Measurements from ENCODE around the gene RMDN2.
A peak's percentile ranks its signal among the peaks of the same experiment; 100 is the strongest.
"Not testable (repeated sequence)": the region's sequence is repeated elsewhere in the genome, so short reads cannot be mapped to it uniquely, and the experiment has no call there.

Gene RMDN2

DNA sequence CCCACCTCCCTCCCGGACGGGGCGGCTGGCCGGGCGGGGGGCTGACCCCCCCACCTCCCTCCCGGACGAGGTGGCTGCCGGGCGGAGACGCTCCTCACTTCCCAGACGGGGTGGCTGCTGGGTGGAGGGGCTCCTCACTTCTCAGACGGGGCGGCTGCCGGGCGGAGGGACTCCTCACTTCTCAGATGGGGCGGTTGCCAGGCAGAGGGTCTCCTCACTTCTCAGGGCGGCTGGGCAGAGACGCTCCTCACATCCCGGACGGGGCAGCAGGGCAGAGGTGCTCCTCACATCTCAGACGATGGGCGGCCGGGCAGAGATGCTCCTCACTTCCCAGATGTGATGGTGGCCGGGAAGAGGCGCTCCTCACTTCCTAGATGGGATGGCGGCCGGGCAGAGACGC is 7.8 kb downstream of the RMDN2 start:
- not testable (repeated sequence) for DNase-seq (ENCODE audit: low read depth)

DNA sequence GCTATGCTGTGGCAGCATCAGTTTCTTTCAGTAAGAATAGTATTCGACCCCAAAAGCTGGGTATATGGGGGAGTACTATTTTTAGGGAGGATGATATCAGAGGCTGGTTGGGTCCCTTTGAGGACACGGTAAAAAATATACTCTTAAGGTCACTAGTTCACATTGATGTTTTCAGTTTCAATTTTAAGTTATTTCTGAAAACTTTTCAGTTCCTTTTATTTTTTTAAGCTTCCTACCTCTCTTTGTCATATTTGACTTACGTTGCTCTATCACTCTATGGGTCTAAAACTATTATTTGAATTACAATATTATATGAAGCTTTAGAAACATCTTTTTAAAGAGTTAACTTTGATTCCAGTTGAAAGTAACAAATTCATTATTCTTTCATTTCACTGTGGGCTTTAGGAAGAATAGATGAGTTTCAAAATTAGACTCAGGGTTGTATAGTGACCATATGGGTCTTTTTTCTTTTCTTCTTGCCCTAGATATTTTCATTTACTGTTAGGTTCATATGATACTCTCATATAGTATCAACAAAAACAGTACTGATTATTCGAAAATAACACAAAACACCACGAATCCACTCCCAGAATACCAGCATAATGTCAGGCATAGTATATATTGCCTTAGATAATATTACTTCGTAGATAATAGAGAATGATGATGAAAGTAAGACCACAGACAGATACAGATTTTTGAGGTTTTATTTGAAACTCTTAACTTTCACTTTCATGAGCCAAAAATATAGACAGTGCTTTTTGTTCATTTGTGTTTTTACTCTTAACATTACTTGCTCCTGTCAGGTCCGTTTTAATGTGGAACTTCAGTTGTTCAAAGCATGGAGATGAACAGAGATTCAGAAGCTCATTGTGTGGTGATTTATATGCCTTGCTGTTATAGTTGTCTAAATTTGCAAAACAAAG is 9.8 kb downstream of the RMDN2 start:
- no peak for DNase-seq (ENCODE audit: low read depth)

DNA sequence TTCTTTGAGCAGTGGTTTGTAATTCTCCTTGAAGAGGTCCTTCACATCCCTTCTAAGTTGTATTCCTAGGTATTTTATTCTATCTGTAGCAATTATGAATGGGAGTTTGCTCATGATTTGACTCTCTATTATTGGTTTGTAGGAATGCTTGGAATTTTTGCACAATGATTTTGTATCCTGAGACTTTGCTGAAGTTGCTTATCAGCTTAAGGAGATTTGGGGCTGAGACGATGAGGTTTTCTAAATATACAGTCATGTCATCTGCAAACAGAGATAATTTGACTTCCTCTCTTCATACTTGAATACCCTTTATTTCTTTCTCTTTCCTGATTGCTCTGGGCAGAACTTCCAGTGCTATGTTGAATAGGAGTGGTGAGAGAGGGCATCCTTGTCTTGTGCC is 12.5 kb downstream of the RMDN2 start:
- DNase-seq (ENCODE audit: low read depth), result not testable (repeated sequence)

DNA sequence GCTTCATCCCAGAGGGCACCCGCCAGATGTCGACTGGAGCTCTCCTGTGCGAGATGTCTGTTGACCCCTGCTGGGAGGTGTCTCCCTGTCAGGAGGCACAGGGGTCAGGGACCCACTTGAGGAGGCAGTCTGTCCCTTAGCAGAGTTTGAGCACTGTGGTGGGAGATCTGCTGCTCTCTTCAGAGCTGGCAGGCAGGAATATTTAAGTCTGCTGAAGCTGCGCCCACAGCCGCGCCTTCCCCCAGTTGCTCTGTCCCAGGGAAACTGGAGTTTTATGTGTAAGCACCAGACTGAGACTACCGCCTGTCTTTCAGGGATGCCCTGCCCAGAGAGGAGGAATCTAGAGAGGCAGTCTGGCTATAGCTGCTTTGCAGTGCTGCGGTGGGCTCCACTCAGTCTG is 16.2 kb downstream of the RMDN2 start:
- not testable (repeated sequence) for DNase-seq (ENCODE audit: low read depth)

DNA sequence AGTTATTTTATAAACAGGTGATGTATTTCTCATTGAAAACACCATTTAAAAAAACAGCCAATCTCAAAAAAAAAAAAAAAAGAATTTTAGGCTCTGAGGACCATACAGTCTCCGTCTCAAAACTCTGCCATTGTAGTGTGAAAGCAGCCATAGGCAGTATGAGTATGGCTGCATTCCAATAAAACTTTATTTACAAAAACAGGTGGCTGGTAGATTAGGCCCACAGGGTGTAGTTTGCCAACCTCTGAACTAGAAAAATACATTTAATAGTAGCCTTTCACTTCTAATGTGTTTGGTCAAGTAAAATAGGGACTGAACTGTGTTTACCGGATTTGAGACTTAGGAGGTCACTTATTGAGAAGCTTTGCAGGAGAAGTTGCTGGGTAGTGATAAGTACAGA is 19.2 kb downstream of the RMDN2 start:
- no peak for DNase-seq (ENCODE audit: low read depth)

DNA sequence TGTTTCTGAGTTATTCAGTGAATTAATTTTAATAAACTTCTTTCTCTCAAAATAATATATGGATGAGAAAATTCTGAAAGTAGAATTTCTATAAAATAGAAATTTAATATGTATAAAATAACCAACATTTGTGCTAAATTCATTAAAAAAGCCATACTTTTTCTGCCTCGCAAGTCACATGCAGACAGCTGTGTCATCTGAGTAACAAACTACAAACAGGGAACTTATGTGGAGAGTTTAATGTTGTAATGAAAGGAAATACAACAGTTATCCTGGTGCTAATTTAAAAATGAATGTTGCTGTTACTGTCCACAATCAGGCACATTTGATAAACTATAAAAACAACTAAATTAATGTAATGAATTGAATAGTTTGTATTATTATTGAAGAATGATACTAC is 22.2 kb downstream of the RMDN2 start:
- no peak for DNase-seq (ENCODE audit: low read depth)

DNA sequence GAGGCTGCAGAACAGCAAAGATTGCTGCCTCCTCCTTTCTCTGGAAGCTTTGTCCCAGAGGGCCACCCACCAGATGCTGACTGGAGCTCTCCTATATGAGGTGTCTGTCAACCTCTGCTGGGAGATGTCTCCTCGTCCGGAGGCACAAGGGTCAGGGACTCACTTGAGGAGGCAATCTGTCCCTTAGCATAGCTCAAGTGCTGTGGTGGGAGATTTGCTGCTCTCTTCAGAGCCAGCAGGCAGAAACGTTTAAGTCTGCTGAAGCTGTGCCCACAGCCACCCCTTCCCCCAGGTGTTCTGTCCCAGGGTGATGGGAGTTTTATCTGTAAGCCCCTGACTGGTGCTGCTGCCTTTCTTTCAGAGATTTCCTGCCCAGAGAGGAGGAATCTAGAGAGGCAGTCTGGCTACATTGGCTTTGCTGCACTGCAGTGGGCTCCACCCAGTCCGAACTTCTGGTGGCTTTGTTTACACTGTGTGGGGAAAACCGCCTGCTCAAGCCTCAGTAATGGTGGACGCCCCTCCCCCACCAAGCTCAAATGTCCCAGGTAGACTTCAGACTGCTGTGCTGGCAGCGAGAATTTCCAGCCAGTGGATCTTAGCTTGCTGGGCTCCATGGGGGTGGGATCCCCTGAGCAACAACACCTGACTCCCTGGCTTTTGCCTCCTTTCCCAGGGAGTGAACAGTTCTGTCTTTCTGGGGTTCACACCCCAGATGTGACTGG is 37.1 kb downstream of the RMDN2 start:
- not testable (repeated sequence) for DNase-seq (ENCODE audit: low read depth)

DNA sequence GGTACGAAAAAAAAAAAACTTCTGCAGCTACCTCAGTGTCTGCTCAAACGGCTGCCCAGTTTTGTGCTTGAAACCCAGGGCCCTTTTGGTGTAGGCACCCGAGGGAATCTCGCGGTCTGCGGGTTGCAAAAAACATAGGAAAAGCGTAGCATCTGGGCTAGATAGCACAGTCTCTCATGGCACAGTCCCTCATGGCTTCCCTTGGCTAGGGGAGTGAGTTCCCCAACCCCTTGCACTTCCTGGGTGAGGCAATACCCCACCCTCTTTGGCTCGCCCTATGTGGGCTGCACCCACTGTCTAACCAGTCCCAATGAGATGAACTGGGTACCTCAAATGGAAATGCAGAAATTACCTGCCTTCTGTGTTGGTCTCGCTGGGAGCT is 37.6 kb downstream of the RMDN2 start:
- not testable (repeated sequence) for DNase-seq (ENCODE audit: low read depth)

DNA sequence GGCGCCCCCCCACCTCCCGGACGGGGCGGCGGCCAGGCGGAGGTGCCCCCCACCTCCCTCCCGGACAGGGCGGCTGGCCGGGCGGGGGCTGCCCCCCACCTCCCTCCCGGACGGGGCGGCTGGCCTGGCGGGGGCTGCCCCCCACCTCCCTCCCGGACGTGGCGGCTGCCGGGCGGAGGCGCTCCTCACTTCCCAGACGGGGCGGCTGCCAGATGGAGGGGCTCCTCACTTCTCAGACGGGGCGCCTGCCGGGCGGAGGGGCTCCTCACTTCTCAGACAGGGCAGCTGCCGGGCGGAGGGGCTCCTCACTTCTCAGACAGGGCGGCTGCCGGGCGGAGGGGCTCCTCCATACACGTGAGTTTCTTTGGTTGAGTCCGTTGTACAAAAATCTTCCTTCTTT is 38.8 kb downstream of the RMDN2 start:
- not testable (repeated sequence) for DNase-seq (ENCODE audit: low read depth)

DNA sequence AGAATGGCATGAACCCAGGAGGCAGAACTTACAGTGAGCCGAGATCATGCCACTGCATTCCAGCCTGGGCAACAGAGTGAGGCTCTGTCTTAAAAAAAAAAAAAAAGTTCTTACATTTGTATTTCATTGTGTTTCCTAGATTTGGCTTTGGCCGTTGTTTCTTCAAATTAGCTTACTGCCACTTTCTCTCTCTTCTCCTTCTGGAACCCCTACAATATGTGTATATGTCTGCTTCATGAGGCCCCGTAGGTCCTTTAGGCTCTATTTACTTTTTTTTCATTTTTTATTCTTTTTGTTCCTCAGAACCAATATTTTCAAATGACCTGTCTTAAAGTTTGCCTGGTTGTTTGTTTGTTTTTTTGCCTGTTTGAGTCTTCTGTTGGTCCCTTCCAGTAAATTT is 41.2 kb downstream of the RMDN2 start:
- no peak for DNase-seq (ENCODE audit: low read depth)

DNA sequence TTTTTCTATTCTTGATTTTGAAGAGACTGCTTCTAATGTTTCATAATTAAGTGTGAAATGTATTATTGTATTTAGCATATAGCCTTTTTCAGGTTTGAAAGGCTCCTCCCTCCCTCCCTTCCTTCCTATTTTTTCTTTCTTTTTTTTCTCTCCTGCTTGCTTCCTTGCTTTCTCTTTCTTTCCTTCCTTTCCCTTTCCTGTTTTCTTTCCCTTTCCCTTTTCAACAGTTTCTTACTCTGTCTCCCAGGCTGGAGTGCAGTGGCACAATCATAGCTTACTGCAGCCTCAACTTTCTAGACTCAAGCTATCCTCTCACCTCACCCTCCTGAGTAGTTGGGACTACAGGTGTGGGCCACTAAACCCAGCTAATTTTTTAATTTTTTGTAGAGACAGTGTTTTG is 44.6 kb downstream of the RMDN2 start:
- DNase-seq (ENCODE audit: low read depth), result no peak

DNA sequence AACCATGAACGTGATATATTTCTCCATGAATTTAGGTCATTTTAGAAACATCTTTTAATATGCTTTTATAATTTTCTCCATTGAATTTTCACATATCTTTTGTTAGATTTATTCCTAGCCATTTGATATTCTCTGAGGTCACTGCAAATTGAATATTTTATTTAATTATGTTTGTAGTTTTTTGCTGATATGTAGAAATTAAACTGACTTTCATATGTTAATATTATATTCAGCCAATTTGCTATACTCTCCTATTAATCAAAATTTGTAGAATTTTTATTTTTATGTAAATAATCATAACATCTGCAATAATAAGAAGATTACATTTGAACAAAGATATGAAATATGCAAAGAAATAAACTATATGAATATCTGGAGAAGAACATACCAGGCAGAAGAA is 46.9 kb downstream of the RMDN2 start:
- DNase-seq (ENCODE audit: low read depth), result no peak

DNA sequence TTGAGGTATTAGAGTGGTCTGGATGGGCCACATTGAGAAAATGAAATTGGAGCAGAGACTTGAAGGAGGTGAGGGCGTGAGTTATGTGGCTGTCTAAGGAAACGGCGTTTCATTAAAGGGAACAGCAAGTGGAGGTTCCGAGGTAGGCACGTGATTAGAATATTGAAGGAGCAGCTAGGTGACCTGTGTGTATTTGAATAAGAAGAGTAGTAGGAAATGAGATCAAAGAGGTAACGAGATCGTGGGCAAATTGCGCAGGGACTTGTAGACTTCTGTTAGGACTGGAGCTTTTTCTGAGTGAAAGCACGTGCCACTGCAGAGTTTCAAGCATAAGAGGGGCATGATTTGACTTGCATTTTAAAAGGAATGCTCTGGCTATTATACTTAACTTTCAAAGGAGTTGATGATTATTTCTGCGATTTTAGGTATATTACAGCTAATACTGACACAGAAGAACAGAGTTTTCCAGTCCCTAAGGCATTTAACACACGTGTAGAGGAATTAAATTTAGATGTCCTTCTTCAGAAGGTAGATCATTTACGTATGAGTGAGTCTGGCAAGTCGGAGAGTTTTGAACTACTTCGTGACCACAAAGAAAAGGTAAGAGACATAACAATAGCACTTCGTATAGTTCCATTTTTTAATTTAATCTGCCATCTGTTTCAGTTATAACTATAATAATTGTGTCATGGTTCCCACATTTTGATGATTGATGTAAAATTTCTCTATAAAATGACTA is 48.7 kb downstream of the RMDN2 start:
- no peak for DNase-seq (ENCODE audit: low read depth)

DNA sequence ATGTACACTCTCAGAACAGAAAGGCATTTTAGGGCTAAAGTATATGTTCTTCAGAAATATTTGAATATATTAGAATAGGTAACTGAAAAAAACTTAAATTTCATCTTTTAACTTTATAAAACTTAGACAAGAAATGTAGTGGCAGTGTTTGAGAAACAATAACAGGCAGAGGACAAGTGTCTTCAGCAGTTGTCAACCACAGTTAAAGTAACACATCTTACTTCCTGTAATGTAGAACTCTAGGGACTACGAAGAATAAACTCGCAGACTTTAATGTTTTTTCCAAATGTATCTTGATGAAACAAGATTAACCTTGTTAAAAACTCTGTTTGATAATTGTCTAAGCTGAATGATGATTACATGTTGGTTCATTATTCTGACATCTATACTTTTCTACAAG is 50.7 kb downstream of the RMDN2 start:
- no peak for DNase-seq (ENCODE audit: low read depth)

DNA sequence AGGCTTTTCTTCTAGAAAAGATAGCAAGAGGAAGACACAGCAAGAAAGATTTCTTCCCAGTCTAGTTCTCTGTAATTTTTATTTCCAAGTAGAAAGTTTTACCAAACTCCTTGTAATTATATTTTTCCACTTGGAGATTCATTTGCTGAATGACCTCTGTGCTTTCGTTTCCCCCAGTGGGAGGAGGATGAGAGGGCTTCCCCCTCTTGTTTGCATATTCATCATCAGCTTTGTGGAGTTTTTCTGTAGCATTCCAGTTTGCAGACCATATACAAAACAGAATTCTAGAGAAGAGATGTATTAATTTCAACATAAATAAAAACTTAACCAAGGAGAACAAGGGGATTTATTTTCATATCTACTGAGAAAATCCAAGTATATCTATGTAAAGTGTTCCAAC is 51.3 kb downstream of the RMDN2 start:
- DNase-seq (ENCODE audit: low read depth), result no peak

DNA sequence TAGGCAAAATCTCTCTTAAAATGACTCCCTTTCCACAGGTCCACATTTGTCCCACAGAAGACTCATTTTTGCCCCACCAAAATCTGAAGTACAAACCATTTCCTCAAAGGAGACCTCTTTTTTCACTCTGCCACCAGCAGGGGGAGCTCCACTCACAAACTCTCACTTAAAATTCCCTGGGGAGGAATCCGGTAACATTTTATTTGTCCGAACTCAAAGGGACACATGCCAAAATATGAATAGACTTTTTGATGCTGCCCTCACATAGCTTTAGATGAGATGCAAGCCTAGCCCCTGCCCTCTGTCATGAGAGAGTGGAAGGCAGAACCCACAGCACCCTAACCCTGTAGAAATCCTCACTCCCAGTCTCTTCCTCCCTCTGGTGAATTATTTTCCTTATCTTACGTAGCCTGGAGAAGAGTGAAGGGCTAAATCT is 57.1 kb downstream of the RMDN2 start:
- DNase-seq (ENCODE audit: low read depth), result peak; percentile 53

DNA sequence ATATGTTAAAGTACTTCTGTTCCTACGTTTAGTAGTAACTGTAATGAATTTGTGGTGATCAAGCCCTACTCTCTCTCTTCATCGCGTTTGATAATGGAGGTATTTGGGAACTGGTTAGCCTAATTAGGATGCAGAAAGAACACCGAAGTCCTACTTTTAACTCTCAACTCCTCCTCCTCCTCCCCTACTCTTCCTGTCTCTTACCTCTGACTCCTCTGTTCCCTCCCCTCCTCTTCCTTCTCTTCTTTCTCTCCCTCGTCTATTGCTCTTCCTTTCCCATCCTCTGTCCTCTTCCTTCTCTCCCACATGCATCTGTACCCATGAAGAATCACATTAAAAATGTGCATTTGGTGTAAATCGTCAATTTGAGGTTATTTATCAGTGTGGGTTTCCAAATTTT is 57.8 kb downstream of the RMDN2 start:
- no peak for DNase-seq (ENCODE audit: low read depth)

DNA sequence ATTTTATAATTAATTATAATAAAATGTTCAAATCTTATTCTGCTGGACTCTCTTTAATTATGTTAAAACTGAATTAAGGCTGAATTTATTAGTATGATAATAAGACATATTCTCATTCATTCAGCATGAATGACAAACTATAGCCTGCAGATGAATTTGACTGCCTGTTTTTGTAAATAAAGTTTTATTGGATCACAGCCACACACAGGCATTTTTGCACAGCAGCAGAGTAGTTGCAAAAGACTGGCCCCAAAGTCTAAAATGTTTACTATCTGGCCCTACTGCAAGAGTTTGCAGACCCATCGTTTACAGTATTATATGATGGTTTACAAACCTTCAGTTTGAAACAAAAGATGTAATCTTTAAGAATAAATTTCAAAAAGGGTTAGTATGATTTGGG is 58.6 kb downstream of the RMDN2 start:
- DNase-seq (ENCODE audit: low read depth), result no peak

DNA sequence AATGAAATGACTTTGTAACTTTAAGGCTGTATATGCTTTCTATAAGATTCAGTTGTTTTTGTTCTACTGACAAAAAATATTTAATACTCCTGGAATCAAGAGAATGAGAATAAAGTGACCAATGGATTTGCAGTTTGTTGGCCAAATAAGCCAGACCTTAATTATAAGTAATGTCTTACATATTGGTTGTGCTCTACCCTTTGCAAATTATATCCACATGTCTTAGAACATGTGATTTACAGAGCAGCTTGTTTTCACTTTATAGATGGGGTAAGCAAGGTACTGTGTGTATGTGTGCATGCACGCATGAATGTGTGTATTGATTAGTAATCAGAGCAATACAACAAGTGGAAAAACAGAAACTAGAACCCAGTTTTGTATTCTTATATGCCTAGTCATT is 59.1 kb downstream of the RMDN2 start:
- DNase-seq (ENCODE audit: low read depth), result no peak

DNA sequence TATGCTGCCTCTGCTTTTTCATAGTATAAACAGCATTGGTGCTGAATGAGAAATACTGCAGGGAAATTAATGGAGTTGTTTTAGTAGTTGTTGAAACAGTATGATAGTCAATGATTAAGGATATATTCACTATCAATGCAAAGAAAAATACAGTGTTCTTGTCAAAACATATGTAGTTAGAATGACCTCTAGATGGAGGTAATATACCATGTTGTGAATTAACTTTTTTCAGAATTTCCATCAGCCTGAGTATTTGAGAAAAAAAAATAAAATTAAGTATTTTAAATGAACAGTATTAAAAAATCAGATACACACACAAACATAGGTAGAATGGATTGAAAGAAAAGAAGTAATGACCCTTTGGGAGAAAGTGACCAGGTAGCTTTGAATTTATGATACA is 59.5 kb downstream of the RMDN2 start:
- DNase-seq (ENCODE audit: low read depth), result peak; percentile 26

DNA sequence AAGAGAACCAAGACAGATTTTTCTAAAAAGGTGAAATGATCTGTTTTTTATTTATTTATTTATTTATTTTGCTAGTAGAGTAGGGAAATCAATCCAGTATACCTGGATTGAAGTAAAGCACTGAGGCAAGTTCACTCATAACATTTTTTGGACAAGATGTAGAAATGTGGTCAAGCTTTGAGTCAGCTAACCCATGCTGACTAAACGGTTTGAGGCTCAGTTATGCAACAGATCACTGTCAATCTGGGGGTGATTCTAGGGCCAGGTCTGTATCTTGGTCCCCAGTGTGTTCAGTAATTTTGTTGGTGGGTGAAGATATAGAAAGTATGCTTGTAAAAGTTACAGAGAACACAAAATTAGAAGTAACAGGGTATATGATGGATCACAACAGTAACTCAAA is 60.2 kb downstream of the RMDN2 start:
- DNase-seq (ENCODE audit: low read depth), result no peak

DNA sequence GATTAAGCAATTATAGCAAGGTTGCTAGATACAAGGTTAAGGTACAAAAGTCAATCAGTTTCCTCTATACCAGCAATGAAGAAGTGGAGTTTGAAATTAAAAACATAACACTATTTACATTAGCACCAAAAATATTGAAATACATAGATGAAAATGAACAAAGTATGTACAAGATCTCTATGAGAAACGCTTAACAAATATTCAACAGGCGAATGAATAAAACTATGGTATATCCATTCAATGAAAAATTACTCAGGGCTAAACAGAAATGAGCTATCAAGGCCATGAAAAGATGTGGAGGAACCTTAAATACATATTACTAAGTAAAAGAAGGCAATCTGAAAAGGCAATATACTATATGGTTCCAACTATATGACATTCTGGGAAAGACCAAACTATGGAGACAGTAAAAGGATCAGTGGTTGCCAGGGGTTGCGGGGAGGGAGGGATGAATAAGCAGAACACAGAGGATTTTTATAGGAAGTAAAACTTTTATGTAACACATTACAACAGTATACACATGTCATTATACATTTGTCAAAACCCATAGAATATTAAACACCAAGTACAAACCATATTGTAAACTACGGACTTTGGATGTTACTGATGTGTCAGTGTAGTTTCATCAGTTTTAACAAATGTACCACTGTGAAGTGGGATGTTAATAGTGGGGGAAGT is 62.1 kb downstream of the RMDN2 start:
- DNase-seq (ENCODE audit: low read depth), result no peak

All from fibroblast of the conjunctiva (primary cell).